Colonic mucosa (tissue), 4 donors: ENCODE data around the gene ARCN1. TPM values are rescaled to one million over a fixed set of nuclear protein-coding genes. Genes with fewer than 3 reads are reported as not detected.

Experiments used
- DNase-seq: peaks from one replicate; pipeline ENCODE4 v3.0.0-alpha.2; 2020
- H3K27ac ChIP-seq: fragments of 200-600 bp; one replicate; pipeline ENCODE4 v1.8.0; 2021
- H3K27me3 ChIP-seq: fragments of 200-600 bp; one replicate; pipeline ENCODE4 v1.8.0; 2021
- H3K36me3 ChIP-seq: fragments of 200-600 bp; one replicate; pipeline ENCODE4 v1.8.0; 2021
- H3K4me1 ChIP-seq: fragments of 200-600 bp; one replicate; pipeline ENCODE4 v1.8.0; 2021; ENCODE audit warnings: mild to moderate bottlenecking
- H3K4me3 ChIP-seq: fragments of 200-600 bp; one replicate; pipeline ENCODE4 v1.8.0; 2021
- H3K9ac ChIP-seq, 2 donors: one replicate each; pipeline ENCODE4 v1.7.0; 2013; ENCODE audit warnings: control low read depth in 2 of 2, low read depth in 2 of 2, low read length in 2 of 2
- H3K9me3 ChIP-seq: fragments of 200-600 bp; one replicate; pipeline ENCODE4 v1.8.0; 2021
- CTCF ChIP-seq: fragments of 200-600 bp; IDR thresholded peaks from one replicate; pipeline ENCODE4 v1.8.0; 2022; ENCODE audit warnings: antibody characterized with exemption, mild to moderate bottlenecking
- intact Hi-C: fragments of 100-400 bp; cut with DNase I; formaldehyde crosslinking; loops from one replicate; pipeline ENCODE4 v1.14.1; 2022
- total RNA-seq, 2 donors: library from RNA; stranded (reverse); fragmentation: NEBNext Ultra II Directional in 1 of 2; extraction: Animal tissue kit (Norgen Biotek cat#: 25700) in 1 of 2; gene quantifications; one replicate each; pipeline ENCODE4 v1.2.1, GENCODE V29; 2021
- donor health status: healthy.
- donor health status: DM: no; HTN: no; CAD: no.
- donor health status: DM: no; HTN: no; CAD: no.

The ARCN1 gene
- total RNA-seq, 2 donors from 2014 or later = 151 to 171 TPM

- no peaks in the 10 kb centered on the region for H3K9me3 ChIP-seq
- peak overlapping the region; percentile 77 for H3K4me3 ChIP-seq
- intact Hi-C loops = no loop called here
- no peaks in the 10 kb centered on the region for H3K27me3 ChIP-seq
- H3K9ac ChIP-seq = peak overlapping the region; percentile 27 to 55
- no peak for DNase-seq
- peaks cover 14% of the 10 kb centered on the region for H3K4me1 ChIP-seq
- no peaks in the 10 kb centered on the region for H3K36me3 ChIP-seq
- TF ChIP-seq CTCF = no peak
- H3K27ac ChIP-seq = no peak overlapping the region
Observed at GRCh38 chr11:118531597-118532084, 40.6 kb upstream of the ARCN1 start.

GRCh38 chr11:118532091-118532490 lies 40.1 kb upstream of the ARCN1 start:
- Histone ChIP-seq H3K27ac (no peak overlapping the region), H3K27me3 (no peaks in the 10 kb centered on the region), H3K4me1 (peaks cover 14% of the 10 kb centered on the region), H3K36me3 (no peaks in the 10 kb centered on the region), H3K9ac (peak overlapping the region in 1 of 2 donors; percentile 27), H3K9me3 (no peaks in the 10 kb centered on the region), H3K4me3 (peak overlapping the region; percentile 77)
- DNase-seq = no peak
- intact Hi-C loops = no loop called here
- no peak for TF ChIP-seq CTCF

- Histone ChIP-seq H3K4me3 (no peak overlapping the region), H3K9ac (no peak overlapping the region), H3K9me3 (no peaks in the 10 kb centered on the region), H3K27ac (no peak overlapping the region), H3K4me1 (peaks cover 14% of the 10 kb centered on the region), H3K36me3 (no peaks in the 10 kb centered on the region), H3K27me3 (no peaks in the 10 kb centered on the region)
- DNase-seq = no peak
- intact Hi-C loops = no loop called here
- TF ChIP-seq CTCF = no peak
Observed at GRCh38 chr11:118532852-118533768, 39.1 kb upstream of the ARCN1 start.

GRCh38 chr11:118533769-118534729 lies 38.2 kb upstream of the ARCN1 start:
- Histone ChIP-seq H3K9ac (no peak overlapping the region), H3K4me1 (peaks cover 14% of the 10 kb centered on the region), H3K27ac (no peak overlapping the region), H3K27me3 (no peaks in the 10 kb centered on the region), H3K4me3 (no peak overlapping the region), H3K36me3 (no peaks in the 10 kb centered on the region), H3K9me3 (no peaks in the 10 kb centered on the region)
- DNase-seq = no peak
- intact Hi-C loops = no loop called here
- no peak for TF ChIP-seq CTCF

GRCh38 chr11:118535261-118535660 lies 36.9 kb upstream of the ARCN1 start:
- H3K9ac ChIP-seq = no peak overlapping the region
- H3K4me3 ChIP-seq = no peak overlapping the region
- no peak for DNase-seq
- no peaks in the 10 kb centered on the region for H3K27me3 ChIP-seq
- peaks cover 5% of the 10 kb centered on the region for H3K4me1 ChIP-seq
- no peak overlapping the region for H3K27ac ChIP-seq
- TF ChIP-seq CTCF = no peak
- no peaks in the 10 kb centered on the region for H3K36me3 ChIP-seq
- no peaks in the 10 kb centered on the region for H3K9me3 ChIP-seq
- intact Hi-C loops = no loop called here
